Bone marrow (tissue), 2 donors: ENCODE data around the gene MAP1S.
"Not testable (repeated sequence)": the region's sequence is repeated elsewhere in the genome, so short reads cannot be mapped to it uniquely, and the experiment has no call there.

ENCODE experiments used
- DNase-seq, 2 donors: peaks; one replicate each; lab custom pipeline; 2025; lab: John Stamatoyannopoulos, UW

MAP1S gene

GRCh38 chr19:17762505-17763229, 43.4 kb downstream of the MAP1S start:
- no peak for DNase-seq

DNA sequence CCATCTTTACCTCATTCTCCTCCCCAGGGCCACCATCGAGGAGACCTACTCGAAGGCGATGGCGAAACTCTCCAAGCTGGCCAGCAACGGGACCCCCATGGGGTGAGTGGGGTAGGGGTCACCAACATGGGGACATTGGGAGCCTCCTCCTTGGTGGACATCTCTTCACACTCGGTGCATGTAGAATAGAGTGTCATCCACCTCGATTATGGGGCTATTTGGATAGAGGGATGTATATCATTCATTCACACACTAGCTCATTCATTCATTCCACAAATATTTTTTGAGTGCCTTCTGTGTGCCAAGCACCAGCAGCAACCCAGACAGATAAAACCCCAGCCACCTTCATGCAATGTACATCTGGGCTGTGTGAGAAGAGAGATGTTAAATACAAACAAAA, 45.1 kb downstream of the MAP1S start:
- DNase-seq, result no peak

DNA sequence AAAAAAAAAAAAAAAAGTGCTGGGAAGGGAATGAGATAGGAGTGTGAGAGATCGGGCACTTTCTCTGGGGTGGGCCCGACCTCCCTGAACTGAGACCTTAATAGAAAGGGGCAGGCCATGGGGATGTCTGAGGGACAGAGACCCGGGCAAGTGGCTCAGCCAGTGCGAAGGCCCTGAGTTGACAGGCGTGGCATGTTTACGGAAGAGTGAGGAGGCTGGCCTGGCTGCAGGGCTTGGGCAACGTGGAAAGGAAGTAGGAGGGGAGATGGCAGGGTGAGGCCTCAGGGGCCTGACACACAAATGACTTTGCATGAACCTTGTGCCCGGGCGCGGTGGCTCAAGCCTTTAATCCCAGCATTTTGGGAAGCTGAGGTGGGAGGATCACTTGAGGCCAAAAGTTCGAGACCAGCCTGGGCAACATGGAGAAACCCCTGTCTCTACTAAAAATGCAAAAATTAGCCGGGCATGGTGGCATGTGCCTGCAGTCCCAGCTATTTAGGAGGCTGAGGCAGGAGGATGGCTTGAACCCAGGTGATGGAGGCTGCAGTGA, 45.9 kb downstream of the MAP1S start:
- DNase-seq, result peak; percentile 35 to 64

DNA sequence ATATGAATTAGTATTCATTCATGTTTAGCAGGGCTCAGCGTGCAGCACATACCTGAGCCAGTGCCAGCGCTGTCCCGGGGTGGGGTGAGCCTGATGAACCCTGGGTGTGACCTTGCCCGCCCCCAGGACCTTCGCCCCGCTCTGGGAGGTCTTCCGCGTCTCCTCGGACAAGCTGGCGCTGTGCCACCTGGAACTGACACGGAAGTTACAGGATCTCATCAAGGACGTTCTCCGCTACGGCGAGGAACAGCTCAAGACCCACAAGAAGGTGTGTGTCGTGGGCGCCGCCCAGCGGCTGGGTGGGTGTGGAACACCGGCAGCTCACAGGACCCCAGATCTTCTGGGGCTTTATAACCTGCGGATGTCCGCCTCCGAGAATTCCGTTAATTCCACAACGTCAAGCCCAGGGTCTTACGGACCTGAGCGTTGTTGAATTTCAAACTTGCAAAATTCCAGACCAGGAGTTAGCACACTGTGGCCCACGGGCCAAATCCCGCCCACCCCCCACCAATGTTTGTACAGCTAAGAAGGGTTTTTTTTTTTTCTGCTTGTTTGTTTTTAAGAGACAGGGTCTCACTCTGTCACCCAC, 47.4 kb downstream of the MAP1S start:
- DNase-seq, result peak; percentile 4 to 50

- no peak for DNase-seq
Observed at GRCh38 chr19:17767559-17767958, 48.3 kb downstream of the MAP1S start.

- no peak for DNase-seq
Observed at GRCh38 chr19:17770613-17771012, 51.3 kb downstream of the MAP1S start.

DNA sequence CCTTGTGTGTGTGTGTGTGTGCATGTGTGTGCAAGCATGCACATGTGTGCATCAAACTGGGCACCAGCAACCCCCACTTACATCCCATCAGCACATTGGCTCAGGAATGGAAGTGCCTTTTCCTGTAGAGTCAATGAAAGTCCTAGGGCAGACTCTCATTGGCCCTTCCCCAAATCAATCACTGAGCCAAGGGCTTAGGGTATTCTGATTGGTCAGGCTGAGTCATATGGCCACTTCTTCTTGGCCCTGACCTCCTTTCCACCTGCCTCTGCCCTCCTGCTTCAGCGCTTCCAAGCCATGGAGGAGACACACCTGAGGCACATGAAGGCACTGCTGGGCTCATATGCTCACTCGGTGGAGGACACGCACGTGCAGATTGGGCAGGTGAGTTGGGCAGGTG, 52.9 kb downstream of the MAP1S start:
- no peak for DNase-seq

GRCh38 chr19:17775245-17775927, 56.1 kb downstream of the MAP1S start:
- DNase-seq, result peak in 1 of 2 donors; percentile 4

GRCh38 chr19:17775991-17776803, 56.9 kb downstream of the MAP1S start:
- no peak for DNase-seq

DNA sequence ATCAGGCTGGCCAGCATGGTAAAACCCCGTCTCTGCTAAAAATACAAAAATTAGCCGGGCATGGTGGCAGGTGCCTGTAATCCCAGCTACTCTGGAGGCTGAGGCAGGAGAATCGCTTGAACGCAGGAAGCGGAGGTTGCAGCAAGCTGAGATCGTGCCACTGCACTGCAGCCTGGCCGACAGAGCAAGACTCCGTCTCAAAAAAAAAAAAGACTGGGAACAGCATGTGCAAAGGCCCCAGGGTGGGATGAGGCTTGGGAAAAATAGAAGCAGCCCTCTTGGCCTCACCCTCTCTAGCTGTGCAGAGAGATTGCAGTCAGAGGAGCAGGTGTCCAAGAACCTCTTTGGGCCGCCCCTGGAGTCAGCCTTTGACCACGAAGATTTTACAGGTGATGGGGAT, 58.6 kb downstream of the MAP1S start:
- not testable (repeated sequence) for DNase-seq

DNA sequence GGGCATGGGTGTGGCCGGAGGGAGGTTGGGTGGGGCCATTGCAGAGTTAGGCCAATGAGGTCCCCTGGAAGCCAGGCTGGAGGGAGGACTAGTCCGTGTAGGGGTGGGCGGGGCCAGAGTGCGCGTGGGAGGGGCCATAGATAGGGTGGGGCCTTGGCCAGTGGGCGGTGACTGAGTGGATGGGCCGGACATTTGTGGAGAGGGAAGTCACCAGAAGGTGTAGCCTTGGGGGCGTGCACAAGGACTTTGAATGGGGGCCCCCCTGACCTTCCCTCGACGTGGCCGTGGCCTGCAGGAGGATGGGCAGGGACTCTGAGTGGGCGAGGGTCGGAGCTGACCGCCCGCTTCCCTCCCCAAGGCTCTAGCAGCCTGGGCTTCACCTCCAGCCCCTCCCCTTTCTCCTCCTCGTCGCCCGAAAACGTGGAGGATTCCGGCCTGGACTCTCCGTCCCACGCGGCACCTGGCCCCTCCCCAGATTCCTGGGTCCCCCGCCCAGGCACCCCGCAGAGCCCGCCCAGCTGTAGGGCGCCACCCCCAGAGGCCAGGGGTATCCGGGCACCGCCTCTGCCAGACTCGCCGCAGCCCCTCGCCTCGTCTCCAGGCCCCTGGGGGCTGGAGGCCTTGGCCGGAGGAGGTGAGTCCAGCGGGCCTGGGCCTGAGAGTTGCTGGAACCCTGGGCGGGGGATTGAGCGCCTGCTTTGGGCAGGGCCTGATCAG, 59.1 kb downstream of the MAP1S start:
- DNase-seq, result no peak

- DNase-seq, result peak in 1 of 2 donors; percentile 10
Observed at GRCh38 chr19:17778968-17779929, 60.0 kb downstream of the MAP1S start.

DNA sequence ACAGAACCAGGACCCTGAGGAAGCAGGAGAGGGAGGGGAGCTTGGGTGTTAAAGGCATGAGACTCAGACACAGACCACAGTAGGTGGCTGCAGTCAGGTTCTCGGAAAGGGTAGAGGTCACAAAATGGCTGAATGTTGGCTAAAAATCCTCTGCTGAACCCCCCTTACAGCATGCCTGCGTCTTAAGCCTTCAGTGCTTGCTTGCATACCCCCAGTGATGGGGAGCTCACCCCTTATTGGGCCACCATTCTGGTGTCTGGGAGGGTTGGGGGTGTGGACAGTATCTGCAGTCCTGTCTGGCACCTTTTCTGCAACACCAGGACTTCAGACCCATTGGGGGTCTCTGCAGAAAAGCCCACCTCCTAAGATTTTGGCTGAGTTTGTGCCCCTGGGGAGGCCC, 61.5 kb downstream of the MAP1S start:
- no peak for DNase-seq

DNA sequence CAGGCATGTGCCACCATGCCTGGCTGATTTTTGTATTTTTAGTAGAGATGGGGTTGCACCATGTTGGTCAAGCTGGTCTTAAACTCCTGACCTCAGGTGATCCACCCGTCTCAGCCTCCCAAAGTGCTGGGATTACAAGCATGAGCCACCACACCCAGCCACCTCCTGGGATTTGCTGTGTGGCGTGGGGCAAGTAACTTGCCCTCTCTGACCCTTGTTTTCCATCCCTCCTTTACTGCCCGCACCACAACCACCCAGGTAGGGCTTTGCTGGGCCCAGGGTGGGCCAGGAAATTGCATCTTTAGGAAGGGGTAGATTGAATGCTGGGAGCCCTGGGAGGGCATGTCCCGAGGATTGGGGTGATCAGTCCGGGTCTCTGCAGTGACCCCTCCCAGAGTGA, 64.4 kb downstream of the MAP1S start:
- DNase-seq, result not testable (repeated sequence)
